Measurements from ENCODE around the gene RBM22. TPM values are rescaled to one million over a fixed set of nuclear protein-coding genes. Genes with fewer than 3 reads are reported as not detected.

The RBM22 gene
- polyA plus RNA-seq, 1 donor from 2014 or later = 67.9 TPM

DNA sequence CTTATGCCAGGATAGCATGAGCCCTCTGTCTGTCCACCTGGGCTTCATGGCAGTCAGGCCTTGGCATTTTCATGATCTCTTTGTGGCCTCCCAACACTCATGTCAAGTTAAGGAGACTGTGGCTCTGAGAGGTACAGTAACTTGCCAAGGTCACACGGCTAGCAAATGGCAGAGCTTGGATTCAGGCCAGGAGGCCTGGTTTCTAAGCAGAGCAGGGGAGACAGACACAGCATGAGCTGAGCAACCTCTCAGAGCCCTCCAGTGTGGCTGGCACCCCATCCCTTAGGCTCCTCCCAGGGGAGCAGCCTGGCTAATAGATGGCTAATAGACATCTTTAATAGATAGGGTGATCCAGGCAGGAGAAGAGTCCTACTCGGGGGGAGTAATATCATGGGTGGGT lies 56.3 kb downstream of the RBM22 start:
- Histone ChIP-seq H3K79me2 (replicated peaks; ENCODE audit: insufficient read depth, low read length) (no peaks in the 10 kb centered on the region), H3K9ac (ENCODE audit: low read length) (no peak overlapping the region), H2AFZ (ENCODE audit: low read depth, low read length) (no peak overlapping the region), H3K9me2 (ENCODE audit: insufficient read depth, low read length) (no peaks in the 10 kb centered on the region), H3K27me3 (ENCODE audit: insufficient read depth, low read depth, low read length) (no peaks in the 10 kb centered on the region), H4K20me1 (ENCODE audit: insufficient read depth) (no peaks in the 10 kb centered on the region), H3K36me3 (ENCODE audit: insufficient read depth, low read length) (no peaks in the 10 kb centered on the region), H3K4me3 (ENCODE audit: low read length) (no peak overlapping the region), H3F3A (ENCODE audit: insufficient read depth, low read length, poor library complexity, severe bottlenecking) (no peaks in the 10 kb centered on the region), H3K9me3 (ENCODE audit: low read length) (no peaks in the 10 kb centered on the region), H3K4me2 (ENCODE audit: low read length) (no peak overlapping the region), H3K27ac (ENCODE audit: low read length) (no peak overlapping the region)
- TF ChIP-seq SMC3 (conservative IDR thresholded peaks at IDR 0.05; ENCODE audit: poor library complexity) (no peak), CTCF (IDR thresholded peaks at IDR 0.05; ENCODE audit: poor library complexity, severe bottlenecking) (no peak), TAF1 (IDR thresholded peaks at IDR 0.05; ENCODE audit: low read depth) (no peak), EP300 (conservative IDR thresholded peaks at IDR 0.05; ENCODE audit: poor library complexity, severe bottlenecking) (no peak), EZH2 (IDR thresholded peaks at IDR 0.05; ENCODE audit: borderline replicate concordance, insufficient read depth, low read length, poor library complexity, severe bottlenecking) (no peak), REST (IDR thresholded peaks at IDR 0.05; ENCODE audit: borderline replicate concordance) (no peak), RAD21 (conservative IDR thresholded peaks at IDR 0.05) (no peak), POLR2AphosphoS5 (IDR thresholded peaks at IDR 0.05) (no peak), MXI1 (conservative IDR thresholded peaks at IDR 0.05; ENCODE audit: poor library complexity, severe bottlenecking) (no peak)

DNA sequence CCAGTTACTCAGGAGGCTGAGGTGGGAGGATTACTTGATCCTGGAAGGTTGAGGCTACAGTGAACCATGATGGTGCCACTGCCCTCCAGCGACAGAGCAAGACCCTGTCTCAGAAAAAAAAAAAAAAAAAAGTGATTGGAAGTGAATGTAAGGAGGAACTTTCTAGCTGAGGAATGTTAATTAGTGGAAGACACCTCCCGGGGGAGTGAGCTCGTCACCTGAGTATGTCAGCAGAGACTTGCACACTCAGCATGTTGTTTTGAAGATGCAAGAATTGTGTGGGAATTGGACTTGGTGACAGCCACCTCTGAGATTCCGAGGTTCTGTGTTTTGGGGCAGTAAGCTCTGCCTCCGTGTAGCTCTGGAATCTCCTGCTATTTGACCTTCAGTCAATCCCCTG lies 56.8 kb downstream of the RBM22 start:
- Histone ChIP-seq H3K27ac (ENCODE audit: low read length) (no peak overlapping the region), H3K9ac (ENCODE audit: low read length) (no peak overlapping the region)

More for the DNA sequence above, 56.8 kb downstream of the RBM22 start:
- H3K9me3 ChIP-seq (ENCODE audit: low read length) = no peaks in the 10 kb centered on the region
- H3K9me2 ChIP-seq (ENCODE audit: insufficient read depth, low read length) = no peaks in the 10 kb centered on the region
- no peak overlapping the region for H2AFZ ChIP-seq (ENCODE audit: low read depth, low read length)
- H3K4me3 ChIP-seq (ENCODE audit: low read length) = no peak overlapping the region
- H3K36me3 ChIP-seq (ENCODE audit: insufficient read depth, low read length) = no peaks in the 10 kb centered on the region
- H4K20me1 ChIP-seq (ENCODE audit: insufficient read depth) = no peaks in the 10 kb centered on the region
- TF ChIP-seq MXI1 (conservative IDR thresholded peaks at IDR 0.05; ENCODE audit: poor library complexity, severe bottlenecking) (no peak), CTCF (IDR thresholded peaks at IDR 0.05; ENCODE audit: poor library complexity, severe bottlenecking) (no peak), TAF1 (IDR thresholded peaks at IDR 0.05; ENCODE audit: low read depth) (no peak), EZH2 (IDR thresholded peaks at IDR 0.05; ENCODE audit: borderline replicate concordance, insufficient read depth, low read length, poor library complexity, severe bottlenecking) (no peak), RAD21 (conservative IDR thresholded peaks at IDR 0.05) (no peak), REST (IDR thresholded peaks at IDR 0.05; ENCODE audit: borderline replicate concordance) (no peak), POLR2AphosphoS5 (IDR thresholded peaks at IDR 0.05) (no peak), EP300 (conservative IDR thresholded peaks at IDR 0.05; ENCODE audit: poor library complexity, severe bottlenecking) (no peak), SMC3 (conservative IDR thresholded peaks at IDR 0.05; ENCODE audit: poor library complexity) (no peak)
- no peaks in the 10 kb centered on the region for H3F3A ChIP-seq (ENCODE audit: insufficient read depth, low read length, poor library complexity, severe bottlenecking)
- no peaks in the 10 kb centered on the region for H3K27me3 ChIP-seq (ENCODE audit: insufficient read depth, low read depth, low read length)
- H3K79me2 ChIP-seq (replicated peaks; ENCODE audit: insufficient read depth, low read length) = no peaks in the 10 kb centered on the region
- H3K4me2 ChIP-seq (ENCODE audit: low read length) = no peak overlapping the region

All from neural cell (in vitro differentiated cells).